ENCODE measurements around the gene SLC37A3. TPM values are rescaled to one million over a fixed set of nuclear protein-coding genes. Genes with fewer than 3 reads are reported as not detected.
A peak's percentile ranks its signal among the peaks of the same experiment; 100 is the strongest.

Gene SLC37A3
- total and polyA plus RNA-seq, 2 of the 13 experiments (the other 11 are each of a cell fraction or from before 2014, with no cell fraction given) = 21.3 to 27.9 TPM

GRCh38 chr7:140304191-140304799 lies 94.0 kb downstream of the SLC37A3 start (continued):
- TF ChIP-seq ZFX (CRISPR knock-in tag; IDR thresholded peaks at IDR 0.05; ENCODE audit: low read depth) (0 out of 2 replicates have a peak, but pooled peaks have one; percentile 24), CREB1 (IDR thresholded peaks at IDR 0.05) (no peak), CREB1 (CRISPR knock-in tag; IDR thresholded peaks at IDR 0.05) (0 out of 2 replicates have a peak, but pooled peaks have one; percentile 25), PLSCR1 (CRISPR knock-in tag; IDR thresholded peaks at IDR 0.05; ENCODE audit: borderline replicate concordance) (no peak), ZNF326 (CRISPR knock-in tag; IDR thresholded peaks at IDR 0.05; ENCODE audit: borderline replicate concordance) (no peak), JUN (CRISPR knock-in tag; IDR thresholded peaks at IDR 0.05) (no peak), HNRNPL (IDR thresholded peaks at IDR 0.05; ENCODE audit: low read depth, low read length) (no peak), STAG1 (CRISPR knock-in tag; IDR thresholded peaks at IDR 0.05) (peak; percentile 84), MIER2 (CRISPR knock-in tag; IDR thresholded peaks at IDR 0.05) (no peak), TP53 (CRISPR knock-in tag; conservative IDR thresholded peaks at IDR 0.05) (no peak), WIZ (CRISPR knock-in tag; IDR thresholded peaks at IDR 0.05) (no peak), ZNF790 (CRISPR knock-in tag; IDR thresholded peaks at IDR 0.05; ENCODE audit: borderline replicate concordance) (no peak), HNF1A (IDR thresholded peaks at IDR 0.05; ENCODE audit: low read depth) (no peak), HNF1A (CRISPR knock-in tag; IDR thresholded peaks at IDR 0.05; ENCODE audit: borderline replicate concordance) (no peak), TRAFD1 (CRISPR knock-in tag; IDR thresholded peaks at IDR 0.05; ENCODE audit: borderline replicate concordance) (no peak), POLR2AphosphoS2 (IDR thresholded peaks at IDR 0.05; ENCODE audit: low read depth, low read length) (no peak), ZNF782 (CRISPR knock-in tag; IDR thresholded peaks at IDR 0.05; ENCODE audit: borderline replicate concordance) (no peak), ZNF44 (CRISPR knock-in tag; IDR thresholded peaks at IDR 0.05) (no peak), MED8 (CRISPR knock-in tag; IDR thresholded peaks at IDR 0.05; ENCODE audit: insufficient replicate concordance) (no peak), ZNF264 (CRISPR knock-in tag; IDR thresholded peaks at IDR 0.05) (no peak), THAP9 (CRISPR knock-in tag; IDR thresholded peaks at IDR 0.05; ENCODE audit: borderline replicate concordance) (no peak), RAD21 (CRISPR knock-in tag; IDR thresholded peaks at IDR 0.05) (peak; percentile 73)

Measured in HepG2 (cell line).